GM23338 (cell line): ENCODE results near the gene SLC29A2. TPM values are rescaled to one million over a fixed set of nuclear protein-coding genes. Genes with fewer than 3 reads are reported as not detected.
A peak's percentile ranks its signal among the peaks of the same experiment; 100 is the strongest.

Source experiments
- ATAC-seq: fragments of 200-7000 bp; cut with Tn5 transposase; 3 replicates; pipeline ENCODE4 v1.9.1; 2020
- DNase-seq: peaks from one replicate; pipeline ENCODE4 v3.0.0-alpha.2; 2015; ENCODE audit warnings: low spot score
- H2AFZ ChIP-seq: fragments of 200-600 bp; sonication (generic); 2 replicates; pipeline ENCODE4 v1.8.0; 2016; ENCODE audit warnings: antibody characterized with exemption, mild to moderate bottlenecking, moderate library complexity
- H3F3A ChIP-seq: fragments of 200-600 bp; sonication (generic); replicated peaks from 2 replicates; pipeline ENCODE4 v1.8.0; 2017; ENCODE audit warnings: antibody characterized with exemption, mixed run types, low read depth
- H3K27ac ChIP-seq: fragments of 200-600 bp; sonication (generic); 2 replicates; pipeline ENCODE4 v1.6.1; 2016; ENCODE audit warnings: low read depth
- H3K27me3 ChIP-seq: fragments of 200-600 bp; sonication (generic); 2 replicates; pipeline ENCODE4 v1.8.0; 2016; ENCODE audit warnings: mild to moderate bottlenecking, mixed run types, moderate library complexity; ENCODE audit not compliant: insufficient read depth
- H3K36me3 ChIP-seq: fragments of 200-600 bp; sonication (generic); 2 replicates; pipeline ENCODE4 v1.8.0; 2016; ENCODE audit warnings: mild to moderate bottlenecking; ENCODE audit not compliant: insufficient read depth
- H3K4me1 ChIP-seq: fragments of 200-600 bp; sonication (generic); 2 replicates; pipeline ENCODE4 v1.8.0; 2016; ENCODE audit warnings: mild to moderate bottlenecking, moderate library complexity; ENCODE audit not compliant: insufficient read depth
- H3K4me2 ChIP-seq: fragments of 200-600 bp; sonication (generic); 2 replicates; pipeline ENCODE4 v1.7.1; 2017; ENCODE audit warnings: mixed run types
- H3K4me3 ChIP-seq: fragments of 200-600 bp; sonication (generic); 2 replicates; pipeline ENCODE4 v1.6.1; 2016; ENCODE audit warnings: mixed run types
- H3K79me2 ChIP-seq: fragments of 200-600 bp; sonication (generic); replicated peaks from 2 replicates; pipeline ENCODE4 v1.8.0; 2017; ENCODE audit warnings: mild to moderate bottlenecking; ENCODE audit not compliant: insufficient read depth
- H3K9me2 ChIP-seq: fragments of 200-600 bp; sonication (generic); 2 replicates; pipeline ENCODE4 v1.8.0; 2017; ENCODE audit not compliant: insufficient read depth
- H4K20me1 ChIP-seq: fragments of 200-600 bp; sonication (generic); replicated peaks from 2 replicates; pipeline ENCODE4 v1.8.0; 2017; ENCODE audit warnings: mild to moderate bottlenecking; ENCODE audit not compliant: insufficient read depth
- H3K27ac Mint-ChIP-seq: 2 replicates; pipeline ENCODE4 v1.8.0; 2020; ENCODE audit warnings: inconsistent platforms, mild to moderate bottlenecking, moderate library complexity, mixed read lengths
- H3K27me3 Mint-ChIP-seq: 3 replicates; pipeline ENCODE4 v1.8.0; 2022; ENCODE audit warnings: low read depth, mild to moderate bottlenecking, moderate library complexity, mixed read lengths, inconsistent platforms; ENCODE audit not compliant: insufficient read depth, poor library complexity
- H3K36me3 Mint-ChIP-seq: 3 replicates; pipeline ENCODE4 v1.8.0; 2021; ENCODE audit warnings: low read depth, mild to moderate bottlenecking, inconsistent platforms, moderate library complexity, mixed read lengths
- H3K4me1 Mint-ChIP-seq: 3 replicates; pipeline ENCODE4 v1.8.0; 2020; ENCODE audit warnings: mild to moderate bottlenecking, inconsistent platforms, mixed read lengths
- H3K4me3 Mint-ChIP-seq: 3 replicates; pipeline ENCODE4 v1.8.0; 2021; ENCODE audit warnings: moderate library complexity, mild to moderate bottlenecking, inconsistent platforms, mixed read lengths
- H3K9me3 Mint-ChIP-seq: 3 replicates; pipeline ENCODE4 v1.8.0; 2020; ENCODE audit warnings: moderate library complexity, mild to moderate bottlenecking, inconsistent platforms, mixed read lengths
- CREB1 ChIP-seq: fragments of 250-450 bp; sonication (Bioruptor Pico); IDR thresholded peaks from 2 replicates; pipeline ENCODE4 v1.5.0; 2020; ENCODE audit warnings: low read depth, mild to moderate bottlenecking, moderate library complexity
- EZH2 ChIP-seq: fragments of 200-600 bp; sonication (generic); IDR thresholded peaks from one replicate; pipeline ENCODE4 v1.8.0; 2017; ENCODE audit warnings: antibody characterized with exemption, mild to moderate bottlenecking, low read depth; ENCODE audit not compliant: unreplicated experiment
- EZH2phosphoT487 ChIP-seq: fragments of 200-600 bp; sonication (generic); IDR thresholded peaks from one replicate; pipeline ENCODE4 v1.8.1; 2018; ENCODE audit warnings: antibody characterized with exemption; ENCODE audit not compliant: unreplicated experiment
- JUNB ChIP-seq: IDR thresholded peaks from one replicate; pipeline ENCODE4 v1.6.1; 2016; ENCODE audit warnings: antibody characterized with exemption; ENCODE audit not compliant: unreplicated experiment
- NANOG ChIP-seq: IDR thresholded peaks from 2 replicates; pipeline ENCODE4 v1.6.1; 2016; ENCODE audit warnings: antibody characterized with exemption, borderline replicate concordance
- REST ChIP-seq: IDR thresholded peaks from one replicate; pipeline ENCODE4 v1.6.1; 2018; ENCODE audit warnings: antibody characterized with exemption; ENCODE audit not compliant: unreplicated experiment
- STAT1 ChIP-seq: IDR thresholded peaks from one replicate; pipeline ENCODE4 v1.6.1; 2016; ENCODE audit warnings: antibody characterized with exemption; ENCODE audit not compliant: unreplicated experiment
- ZNF114 ChIP-seq: fragments of 250-450 bp; sonication (Bioruptor Pico); IDR thresholded peaks from 2 replicates; pipeline ENCODE4 v1.5.0; 2020; ENCODE audit warnings: mild to moderate bottlenecking, moderate library complexity
- polyA plus RNA-seq: library from polyadenylated mRNA; unstranded; fragments of >200 nt; fragmentation: Nextera tagmentation; extraction: Ambion mirVana; gene quantifications from 2 replicates; pipeline ENCODE4 v1.2.1, GENCODE V29; 2016
- total RNA-seq: library from RNA; depleted of rRNA; stranded (reverse); fragments of >200 nt; shearing (Covaris generic); gene quantifications from 2 replicates; pipeline ENCODE4 v1.2.3, GENCODE V29; 2014

SLC29A2 gene
- total and polyA plus RNA-seq, 2 experiments from 2014 or later, result 26.0 to 31.1 TPM

- Histone ChIP-seq H3K4me1 (peaks cover 41% of the 10 kb centered on the region), H3K79me2 (peaks cover 9% of the 10 kb centered on the region; the same call in 1 of the 2 replicates), H3F3A (peaks cover 31% of the 10 kb centered on the region), H3K27ac (no peak overlapping the region), H3K27me3 (no peaks in the 10 kb centered on the region), H2AFZ (no peak overlapping the region), H3K9me2 (no peaks in the 10 kb centered on the region), H3K36me3 (no peaks in the 10 kb centered on the region), H3K4me3 (no peak overlapping the region), H3K4me2 (no peak overlapping the region), H4K20me1 (no peaks in the 10 kb centered on the region)
- Mint-ChIP-seq H3K9me3 (no peaks in the 10 kb centered on the region), H3K4me1 (peaks cover 47% of the 10 kb centered on the region), H3K36me3 (peaks cover 2% of the 10 kb centered on the region; the same call in 1 of the 3 replicates), H3K4me3 (no peak overlapping the region; the same call in 2 of the 3 replicates), H3K27ac (no peak overlapping the region), H3K27me3 (peaks cover 6% of the 10 kb centered on the region)
- no peak for DNase-seq
- no peak for TF ChIP-seq EZH2
- no peak for TF ChIP-seq EZH2phosphoT487
- no peak for TF ChIP-seq NANOG
- TF ChIP-seq CREB1 (CRISPR knock-in tag), result no peak
- TF ChIP-seq ZNF114, result no peak
- TF ChIP-seq STAT1, result no peak
- TF ChIP-seq JUNB, result no peak
- TF ChIP-seq REST, result no peak
- no peak for ATAC-seq
Measured at GRCh38 chr11:66412110-66412509, 40.5 kb upstream of the SLC29A2 start.

DNA sequence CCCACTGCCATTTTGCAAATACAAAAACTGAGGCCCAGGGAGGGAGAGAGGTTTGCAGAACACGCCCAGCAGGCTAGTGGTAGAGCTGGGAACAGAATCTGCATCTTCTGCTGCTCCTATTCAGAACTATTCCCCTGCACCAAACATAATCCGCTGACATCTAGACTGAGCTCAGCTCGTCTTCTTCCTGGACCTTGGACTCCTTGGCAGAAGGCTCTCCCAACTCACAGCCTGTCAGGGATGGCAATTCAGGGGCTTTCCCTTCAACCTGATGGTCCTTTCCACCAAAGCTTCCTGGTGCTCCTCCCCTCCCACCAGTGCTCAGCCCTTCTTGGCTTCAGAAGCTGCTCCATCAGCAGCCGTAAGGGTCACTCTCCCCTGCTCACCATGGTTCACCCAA is 39.8 kb upstream of the SLC29A2 start:
- H3K9me2 ChIP-seq, result no peaks in the 10 kb centered on the region
- peaks cover 5% of the 10 kb centered on the region for H3K27me3 Mint-ChIP-seq

More for the DNA sequence above, 39.8 kb upstream of the SLC29A2 start:
- ATAC-seq (no peak), DNase-seq (no peak)
- Histone ChIP-seq H3F3A (peaks cover 31% of the 10 kb centered on the region), H3K4me1 (peaks cover 36% of the 10 kb centered on the region), H3K79me2 (peaks cover 9% of the 10 kb centered on the region; the same call in 1 of the 2 replicates), H3K4me3 (no peak overlapping the region), H4K20me1 (no peaks in the 10 kb centered on the region), H2AFZ (no peak overlapping the region), H3K27me3 (no peaks in the 10 kb centered on the region), H3K27ac (no peak overlapping the region), H3K36me3 (no peaks in the 10 kb centered on the region), H3K4me2 (peak overlapping the region; percentile 20; the same call in 1 of the 2 replicates)
- Mint-ChIP-seq H3K27ac (peak overlapping the region; percentile 2; the same call in 1 of the 2 replicates), H3K4me3 (peak overlapping the region; percentile 26; the same call in 1 of the 3 replicates), H3K9me3 (no peaks in the 10 kb centered on the region), H3K36me3 (peaks cover 2% of the 10 kb centered on the region; the same call in 1 of the 3 replicates), H3K4me1 (peaks cover 40% of the 10 kb centered on the region)
- TF ChIP-seq REST, result no peak
- no peak for TF ChIP-seq ZNF114
- TF ChIP-seq EZH2, result no peak
